Measurements from ENCODE around the gene MTUS2. TPM values are rescaled to one million over a fixed set of nuclear protein-coding genes. Genes with fewer than 3 reads are reported as not detected.
A peak's percentile ranks its signal among the peaks of the same experiment; 100 is the strongest.

Gene MTUS2
- total and polyA plus RNA-seq, 3 experiments from 2014 or later, result 0.60 TPM; not detected in 2

DNA sequence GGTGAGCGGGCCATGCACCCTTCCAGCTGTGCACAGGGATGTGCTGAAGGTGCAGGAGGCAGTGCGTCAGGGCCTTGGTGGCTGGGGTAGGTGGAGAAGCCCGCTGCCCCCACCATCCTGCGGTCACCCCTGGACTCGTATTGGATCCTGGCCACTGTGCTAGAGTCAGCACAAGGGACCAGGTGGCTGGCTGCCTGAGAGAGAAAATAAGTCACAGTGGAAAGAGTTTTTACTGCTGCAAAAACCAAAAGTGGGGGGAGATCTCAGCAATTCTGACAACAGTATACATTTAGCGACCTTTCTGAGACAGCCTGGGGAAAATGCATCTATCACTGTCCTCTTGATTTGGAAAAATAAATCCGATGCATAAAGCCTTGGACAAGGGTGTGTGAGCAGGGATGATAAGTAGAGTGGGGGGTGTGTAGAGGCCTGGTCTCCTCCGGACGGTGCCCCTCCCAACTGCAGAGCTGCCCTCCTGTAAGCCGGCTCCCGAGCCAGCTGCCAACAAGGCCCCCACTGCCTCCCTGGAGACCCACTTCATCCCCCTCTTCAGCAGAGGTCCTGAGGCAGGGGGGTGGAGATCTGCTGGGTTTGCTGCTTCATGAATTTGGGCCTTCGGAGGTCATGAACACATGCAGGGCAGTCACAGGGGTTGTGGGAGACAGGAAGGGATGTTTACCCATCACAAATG lies 691.1 kb downstream of the MTUS2 start:
- no peaks in the 10 kb centered on the region for H3K9me3 ChIP-seq (ENCODE audit: low read length)
- no peak overlapping the region for H3K27ac ChIP-seq (ENCODE audit: low read depth, low read length)
- peaks cover 0 to 48% (median 14%) of the 10 kb centered on the region in 3 donors for H3K36me3 Mint-ChIP-seq
- H3K4me1 ChIP-seq (ENCODE audit: insufficient read depth, low read length), result no peaks in the 10 kb centered on the region
- no peak overlapping the region for H3K4me3 ChIP-seq (ENCODE audit: low read length)
- H3K27ac Mint-ChIP-seq, result peak overlapping the region in 5 of 8 donors; percentile 2 to 76 (median 25)
- H3K36me3 ChIP-seq (ENCODE audit: insufficient read depth, low read length), result no peaks in the 10 kb centered on the region
- H3K4me3 Mint-ChIP-seq, result no peak overlapping the region
- POLR2A ChIA-PET, result no interaction called here
- H3K4me1 Mint-ChIP-seq, result no peaks in the 10 kb centered on the region
- no peaks in the 10 kb centered on the region for H3K9me3 Mint-ChIP-seq
- H3K27me3 ChIP-seq (ENCODE audit: insufficient read depth, low read length, poor library complexity, severe bottlenecking), result no peaks in the 10 kb centered on the region
- CTCF ChIA-PET, result no interaction called here
- no peaks in the 10 kb centered on the region for H3K27me3 Mint-ChIP-seq
- no peak for DNase-seq

DNA sequence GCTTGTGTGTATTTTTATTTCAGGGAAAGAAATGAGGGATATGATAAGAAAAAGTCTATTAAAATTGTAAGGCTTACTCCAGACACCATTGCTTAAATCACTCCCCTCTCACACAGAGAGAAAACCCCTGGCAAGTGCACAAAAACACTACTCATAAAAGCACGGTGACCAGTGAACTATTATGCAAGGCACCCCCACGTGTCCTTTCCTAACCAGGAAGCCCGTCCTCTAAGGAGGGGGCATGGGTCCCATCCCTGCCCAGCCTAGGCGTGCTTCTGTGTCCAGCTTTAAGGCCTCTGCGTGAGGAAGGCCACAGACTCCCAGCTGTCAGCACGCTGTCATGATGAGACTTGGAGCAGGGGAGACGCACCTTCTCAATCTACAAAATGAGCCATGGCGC lies 691.8 kb downstream of the MTUS2 start:
- H3K4me1 ChIP-seq (ENCODE audit: insufficient read depth, low read length), result no peaks in the 10 kb centered on the region
- no peak overlapping the region for H3K4me3 ChIP-seq (ENCODE audit: low read length)
- no peak for DNase-seq
- Mint-ChIP-seq H3K9me3 (no peaks in the 10 kb centered on the region), H3K4me3 (no peak overlapping the region), H3K27me3 (no peaks in the 10 kb centered on the region), H3K27ac (peak overlapping the region in 3 of 8 donors; percentile 11 to 76 (median 66)), H3K4me1 (no peaks in the 10 kb centered on the region), H3K36me3 (peaks cover 0 to 55% (median 14%) of the 10 kb centered on the region in 3 donors)
- POLR2A ChIA-PET, result no interaction called here
- no peaks in the 10 kb centered on the region for H3K27me3 ChIP-seq (ENCODE audit: insufficient read depth, low read length, poor library complexity, severe bottlenecking)
- H3K27ac ChIP-seq (ENCODE audit: low read depth, low read length), result no peak overlapping the region
- H3K9me3 ChIP-seq (ENCODE audit: low read length), result no peaks in the 10 kb centered on the region
- CTCF ChIA-PET, result interaction anchor here (1.5 kb wide), 1 partner anchor 603 kb away, joined by 3 read pairs; no protein-coding TSS in a partner anchor
- H3K36me3 ChIP-seq (ENCODE audit: insufficient read depth, low read length), result no peaks in the 10 kb centered on the region

- no peaks in the 10 kb centered on the region for H3K4me1 ChIP-seq (ENCODE audit: insufficient read depth, low read length)
- H3K9me3 ChIP-seq (ENCODE audit: low read length), result no peaks in the 10 kb centered on the region
- no peak overlapping the region for H3K4me3 Mint-ChIP-seq
- H3K36me3 ChIP-seq (ENCODE audit: insufficient read depth, low read length), result peaks cover 12% of the 10 kb centered on the region
- H3K36me3 Mint-ChIP-seq, result peaks cover 0 to 68% (median 21%) of the 10 kb centered on the region in 3 donors
- H3K9me3 Mint-ChIP-seq, result no peaks in the 10 kb centered on the region
- no peaks in the 10 kb centered on the region for H3K27me3 ChIP-seq (ENCODE audit: insufficient read depth, low read length, poor library complexity, severe bottlenecking)
- H3K27ac ChIP-seq (ENCODE audit: low read depth, low read length), result no peak overlapping the region
- H3K27me3 Mint-ChIP-seq, result no peaks in the 10 kb centered on the region
- no peaks in the 10 kb centered on the region for H3K4me1 Mint-ChIP-seq
- H3K27ac Mint-ChIP-seq, result peak overlapping the region in 1 of 8 donors; percentile 25
- no peak overlapping the region for H3K4me3 ChIP-seq (ENCODE audit: low read length)
- CTCF ChIA-PET, result interaction anchor here (1.3 to 1.5 kb wide), 2 partner anchors 596 to 602 kb away, joined by 3 read pairs; no protein-coding TSS in a partner anchor
- no peak for DNase-seq
- POLR2A ChIA-PET, result no interaction called here
These were observed 693.2 kb downstream of the MTUS2 start for GRCh38 chr13:29513002-29513980.

- no peak for DNase-seq
- ChIA-PET POLR2A (no interaction called here), CTCF (interaction anchor here (1.3 kb wide), 1 partner anchor 595 kb away, joined by 3 read pairs; no protein-coding TSS in a partner anchor)
- no peak overlapping the region for H3K27ac ChIP-seq (ENCODE audit: low read depth, low read length)
- H3K27ac Mint-ChIP-seq, result peak overlapping the region in 1 of 8 donors; percentile 86
- no peak overlapping the region for H3K4me3 Mint-ChIP-seq
- H3K36me3 ChIP-seq (ENCODE audit: insufficient read depth, low read length), result peaks cover 16% of the 10 kb centered on the region
- H3K4me3 ChIP-seq (ENCODE audit: low read length), result no peak overlapping the region
- no peaks in the 10 kb centered on the region for H3K27me3 Mint-ChIP-seq
- peaks cover 0 to 77% (median 21%) of the 10 kb centered on the region in 3 donors for H3K36me3 Mint-ChIP-seq
- no peaks in the 10 kb centered on the region for H3K4me1 ChIP-seq (ENCODE audit: insufficient read depth, low read length)
- no peaks in the 10 kb centered on the region for H3K9me3 ChIP-seq (ENCODE audit: low read length)
- no peaks in the 10 kb centered on the region for H3K9me3 Mint-ChIP-seq
- H3K27me3 ChIP-seq (ENCODE audit: insufficient read depth, low read length, poor library complexity, severe bottlenecking), result no peaks in the 10 kb centered on the region
- H3K4me1 Mint-ChIP-seq, result no peaks in the 10 kb centered on the region
These were observed 694.0 kb downstream of the MTUS2 start for GRCh38 chr13:29513981-29514719.

DNA sequence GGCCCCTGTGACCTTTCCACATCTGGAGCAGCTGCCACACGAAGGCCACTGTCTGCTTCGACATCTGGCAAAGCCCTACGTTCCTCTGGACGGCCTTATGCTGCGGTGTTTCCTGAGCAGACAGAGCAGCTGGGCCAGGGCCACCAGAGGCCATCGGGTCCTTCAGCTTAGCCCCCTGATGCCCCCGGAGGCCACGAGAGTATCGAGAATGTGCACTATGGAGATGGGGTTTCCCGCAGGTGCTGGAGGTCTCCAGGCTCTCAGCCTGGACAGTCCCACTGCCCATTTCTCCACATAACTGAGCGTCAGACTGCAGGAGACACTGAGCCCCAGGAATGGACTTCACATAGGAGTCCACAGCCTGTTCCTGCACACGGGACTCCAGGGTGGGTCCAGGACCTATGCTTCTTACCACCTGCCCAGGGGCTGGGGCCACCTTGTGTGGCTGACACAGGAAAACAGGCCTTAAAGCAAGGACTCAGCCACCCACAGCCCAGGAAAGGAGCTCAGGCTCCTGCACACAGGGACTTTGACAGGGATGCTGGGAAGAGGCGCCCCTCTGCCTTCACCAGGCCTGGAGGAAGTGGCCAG lies 694.7 kb downstream of the MTUS2 start:
- Histone ChIP-seq H3K4me1 (ENCODE audit: insufficient read depth, low read length) (no peaks in the 10 kb centered on the region), H3K9me3 (ENCODE audit: low read length) (no peaks in the 10 kb centered on the region), H3K4me3 (ENCODE audit: low read length) (no peak overlapping the region), H3K36me3 (ENCODE audit: insufficient read depth, low read length) (peaks cover 22% of the 10 kb centered on the region), H3K27ac (ENCODE audit: low read depth, low read length) (no peak overlapping the region), H3K27me3 (ENCODE audit: insufficient read depth, low read length, poor library complexity, severe bottlenecking) (no peaks in the 10 kb centered on the region)
- H3K27ac Mint-ChIP-seq, result peak overlapping the region in 1 of 8 donors; percentile 23
- POLR2A ChIA-PET, result no interaction called here
- no peaks in the 10 kb centered on the region for H3K4me1 Mint-ChIP-seq
- H3K36me3 Mint-ChIP-seq, result peaks cover 0 to 81% (median 23%) of the 10 kb centered on the region in 3 donors
- H3K27me3 Mint-ChIP-seq, result no peaks in the 10 kb centered on the region
- no peak for DNase-seq
- CTCF ChIA-PET, result no interaction called here
- H3K9me3 Mint-ChIP-seq, result no peaks in the 10 kb centered on the region
- H3K4me3 Mint-ChIP-seq, result no peak overlapping the region

DNA sequence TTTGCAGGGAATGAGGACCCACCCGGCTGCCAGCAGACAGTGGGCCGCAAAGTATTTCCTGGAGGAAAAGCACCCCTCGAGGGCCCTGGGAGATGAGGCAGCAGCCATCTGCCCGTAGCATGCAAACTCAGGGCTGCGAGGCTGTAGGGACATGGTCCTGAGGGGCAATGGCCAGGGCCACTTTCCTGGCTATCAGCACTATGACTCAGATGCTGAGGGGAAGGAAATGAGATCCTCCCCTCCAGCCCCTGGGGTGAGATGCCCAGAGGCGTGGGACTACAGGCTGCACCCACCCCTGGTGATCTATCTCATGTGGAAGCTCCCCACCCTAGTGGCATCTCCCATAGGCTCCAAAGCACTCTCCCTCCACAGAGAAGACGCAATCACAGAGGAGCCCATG lies 695.2 kb downstream of the MTUS2 start:
- H3K36me3 Mint-ChIP-seq, result peaks cover 0 to 83% (median 26%) of the 10 kb centered on the region in 3 donors
- no peak overlapping the region for H3K27ac ChIP-seq (ENCODE audit: low read depth, low read length)
- no peaks in the 10 kb centered on the region for H3K4me1 ChIP-seq (ENCODE audit: insufficient read depth, low read length)
- POLR2A ChIA-PET, result no interaction called here
- peaks cover 0 to 1% of the 10 kb centered on the region in 2 donors for H3K27me3 Mint-ChIP-seq
- no peaks in the 10 kb centered on the region for H3K9me3 Mint-ChIP-seq
- H3K27me3 ChIP-seq (ENCODE audit: insufficient read depth, low read length, poor library complexity, severe bottlenecking), result no peaks in the 10 kb centered on the region
- no peak for DNase-seq
- H3K4me3 ChIP-seq (ENCODE audit: low read length), result no peak overlapping the region
- peaks cover 22% of the 10 kb centered on the region for H3K36me3 ChIP-seq (ENCODE audit: insufficient read depth, low read length)
- peak overlapping the region in 1 of 8 donors; percentile 38 for H3K27ac Mint-ChIP-seq
- H3K9me3 ChIP-seq (ENCODE audit: low read length), result no peaks in the 10 kb centered on the region
- CTCF ChIA-PET, result no interaction called here
- H3K4me1 Mint-ChIP-seq, result no peaks in the 10 kb centered on the region
- no peak overlapping the region for H3K4me3 Mint-ChIP-seq

GRCh38 chr13:29516012-29516411 lies 695.9 kb downstream of the MTUS2 start:
- peaks cover 22% of the 10 kb centered on the region for H3K36me3 ChIP-seq (ENCODE audit: insufficient read depth, low read length)
- CTCF ChIA-PET, result no interaction called here
- no peaks in the 10 kb centered on the region for H3K9me3 Mint-ChIP-seq

More at GRCh38 chr13:29516012-29516411, 695.9 kb downstream of the MTUS2 start:
- H3K4me1 Mint-ChIP-seq, result no peaks in the 10 kb centered on the region
- H3K27ac Mint-ChIP-seq, result peak overlapping the region in 1 of 8 donors; percentile 38
- peaks cover 0 to 1% of the 10 kb centered on the region in 2 donors for H3K27me3 Mint-ChIP-seq
- no peak for DNase-seq
- H3K4me1 ChIP-seq (ENCODE audit: insufficient read depth, low read length), result no peaks in the 10 kb centered on the region
- POLR2A ChIA-PET, result no interaction called here
- H3K27me3 ChIP-seq (ENCODE audit: insufficient read depth, low read length, poor library complexity, severe bottlenecking), result no peaks in the 10 kb centered on the region
- no peak overlapping the region for H3K4me3 Mint-ChIP-seq
- H3K27ac ChIP-seq (ENCODE audit: low read depth, low read length), result no peak overlapping the region
- H3K4me3 ChIP-seq (ENCODE audit: low read length), result no peak overlapping the region
- H3K36me3 Mint-ChIP-seq, result peaks cover 0 to 88% (median 27%) of the 10 kb centered on the region in 3 donors
- no peaks in the 10 kb centered on the region for H3K9me3 ChIP-seq (ENCODE audit: low read length)
